Lung (tissue), 12 donors: ENCODE measurements around the gene AP1AR. TPM values are rescaled to one million over a fixed set of nuclear protein-coding genes. Genes with fewer than 3 reads are reported as not detected.
A peak's percentile ranks its signal among the peaks of the same experiment; 100 is the strongest.

Experiments
- ATAC-seq: fragments of 200-7000 bp; cut with Tn5 transposase; one replicate; pipeline ENCODE4 v1.9.1; 2020; ENCODE audit warnings: moderate number of reproducible peaks; ENCODE audit not compliant: insufficient read depth, low FRiP score
- DNase-seq, 3 donors: peaks; one replicate each; pipeline ENCODE4 v3.0.0-alpha.2; 2013 to 2017
- H3K27ac ChIP-seq, 2 donors: one replicate each; pipeline ENCODE4 v1.5.1; 2013; ENCODE audit warnings: mild to moderate bottlenecking in 2 of 2, moderate library complexity in 2 of 2, control low read depth in 1 of 2, inconsistent platforms in 1 of 2, low read depth in 1 of 2, low read length in 1 of 2
- H3K27me3 ChIP-seq, 3 donors: one replicate each; pipeline ENCODE4 v1.5.1; 2013; ENCODE audit warnings: low read length in 2 of 3; ENCODE audit not compliant: control insufficient read depth in 3 of 3, insufficient read depth in 3 of 3
- H3K36me3 ChIP-seq, 4 donors: one replicate each; pipeline ENCODE4 v1.5.1; 2013; ENCODE audit warnings: low read length in 4 of 4, mild to moderate bottlenecking in 1 of 4, moderate library complexity in 1 of 4; ENCODE audit not compliant: control insufficient read depth in 4 of 4, insufficient read depth in 4 of 4
- H3K4me1 ChIP-seq, 5 donors: one replicate each; pipeline ENCODE4 v1.5.1; 2013; ENCODE audit warnings: low read length in 5 of 5, mild to moderate bottlenecking in 2 of 5, moderate library complexity in 1 of 5; ENCODE audit not compliant: control insufficient read depth in 5 of 5, insufficient read depth in 5 of 5
- H3K4me3 ChIP-seq: one replicate; pipeline ENCODE4 v1.5.1; 2013; ENCODE audit warnings: mild to moderate bottlenecking, control low read depth, moderate library complexity
- H3K9ac ChIP-seq, 2 donors: one replicate each; pipeline ENCODE4 v1.5.1; 2013; ENCODE audit warnings: low read length in 2 of 2, control low read depth in 1 of 2; ENCODE audit not compliant: insufficient read depth in 1 of 2
- H3K9me3 ChIP-seq, 4 donors: one replicate each; pipeline ENCODE4 v1.5.1; 2013; ENCODE audit warnings: low read length in 3 of 4, mild to moderate bottlenecking in 1 of 4, moderate library complexity in 1 of 4; ENCODE audit not compliant: control insufficient read depth in 4 of 4, insufficient read depth in 3 of 4
- CTCF ChIP-seq: IDR thresholded peaks from 2 replicates; pipeline ENCODE4 v1.5.1; 2012; ENCODE audit warnings: mild to moderate bottlenecking; ENCODE audit errors: control extremely low read depth, extremely low read depth
- WGBS, 2 donors: extraction: QIAGEN DNeasy Blood & Tissue Kit; methylation state at CpG; one replicate each; pipeline ENCODE4 v1.1.7; 2013; 5-methylcytosine and 5-hydroxymethylcytosine counted together
- polyA plus RNA-seq, 2 donors: library from polyadenylated mRNA; stranded (reverse); fragments of 200-250 nt; gene quantifications; one replicate each; pipeline ENCODE4 v1.2.1, GENCODE V29; 2013
- total RNA-seq, 2 donors: library from RNA; depleted of rRNA in 1 of 2; stranded (reverse); fragments of >200 nt in 1 of 2; gene quantifications; one replicate each; pipeline ENCODE4 v1.2.1, GENCODE V29; 2014 to 2021
- donor health status: control.
- donor health status: control.
- donor health status: Bipolar disorder and iron deficiency.
- donor health status: healthy.
- donor health status: DM: yes; HTN: yes; CAD: no.

Gene AP1AR
- total and polyA plus RNA-seq, 4 donors = 12.8 to 25.7 (median 19.2) TPM

GRCh38 chr4:112189754-112190153, 41.8 kb upstream of the AP1AR start:
- Histone ChIP-seq H3K9ac (no peak overlapping the region), H3K27ac (no peak overlapping the region), H3K36me3 (peaks cover 0 to 14% (median 1%) of the 10 kb centered on the region in 4 donors), H3K4me1 (no peaks in the 10 kb centered on the region), H3K4me3 (no peak overlapping the region), H3K9me3 (no peaks in the 10 kb centered on the region), H3K27me3 (no peaks in the 10 kb centered on the region)
- WGBS, 2 donors = 69 to 85% methylated on average over 2 of the region's 2 CpGs
- DNase-seq = peak in 2 of 3 donors; percentile 5 to 38
- TF ChIP-seq CTCF = no peak
- ATAC-seq = no peak

- TF ChIP-seq CTCF = no peak
- H3K9me3 ChIP-seq = no peaks in the 10 kb centered on the region
- ATAC-seq = no peak
- no peaks in the 10 kb centered on the region for H3K4me1 ChIP-seq
- no peak overlapping the region for H3K27ac ChIP-seq
- no peak for DNase-seq
- H3K27me3 ChIP-seq = no peaks in the 10 kb centered on the region
- H3K9ac ChIP-seq = no peak overlapping the region
- WGBS, 2 donors = 94 to 95% methylated on average over 8 of the region's 8 CpGs
- no peak overlapping the region for H3K4me3 ChIP-seq
- H3K36me3 ChIP-seq = peaks cover 0 to 8% (median under 1%) of the 10 kb centered on the region in 4 donors
Measured at GRCh38 chr4:112190684-112191083, 40.9 kb upstream of the AP1AR start.

GRCh38 chr4:112196461-112196860, 35.1 kb upstream of the AP1AR start:
- Histone ChIP-seq H3K27me3 (no peaks in the 10 kb centered on the region), H3K36me3 (no peaks in the 10 kb centered on the region), H3K27ac (no peak overlapping the region), H3K9me3 (no peaks in the 10 kb centered on the region), H3K9ac (no peak overlapping the region), H3K4me1 (no peaks in the 10 kb centered on the region), H3K4me3 (no peak overlapping the region)
- DNase-seq = peak in 2 of 3 donors; percentile 11 to 30
- 67 to 90% methylated on average over 1 of the region's 1 CpG for WGBS, 2 donors
- no peak for TF ChIP-seq CTCF
- no peak for ATAC-seq

GRCh38 chr4:112199041-112199440, 32.5 kb upstream of the AP1AR start:
- ATAC-seq = no peak
- Histone ChIP-seq H3K27me3 (no peaks in the 10 kb centered on the region), H3K4me1 (no peaks in the 10 kb centered on the region), H3K4me3 (no peak overlapping the region), H3K36me3 (no peaks in the 10 kb centered on the region), H3K9ac (no peak overlapping the region), H3K9me3 (no peaks in the 10 kb centered on the region), H3K27ac (no peak overlapping the region)
- DNase-seq = no peak
- TF ChIP-seq CTCF = no peak
- WGBS, 2 donors = 82 to 86% methylated on average over 1 of the region's 1 CpG
